WTC11 (cell line): Measurements from ENCODE around the gene PCSK9.

Experiments used
- CREB1 ChIP-seq: sonication (generic); formaldehyde crosslinking; IDR thresholded peaks from 2 replicates; pipeline ENCODE4 v1.8.0; 2023; ENCODE audit warnings: mild to moderate bottlenecking, missing genetic modification reagents
- ELF4 ChIP-seq: sonication (generic); formaldehyde crosslinking; IDR thresholded peaks from 2 replicates; pipeline ENCODE4 v1.8.1; 2022; ENCODE audit warnings: low read depth, mild to moderate bottlenecking, moderate library complexity, missing genetic modification reagents
- ESRRA ChIP-seq: sonication (generic); formaldehyde crosslinking; IDR thresholded peaks from 2 replicates; pipeline ENCODE4 v1.8.1; 2022; ENCODE audit warnings: mild to moderate bottlenecking, missing genetic modification reagents, borderline replicate concordance
- JUN ChIP-seq: sonication (generic); formaldehyde crosslinking; IDR thresholded peaks from 2 replicates; pipeline ENCODE4 v1.8.0; 2023; ENCODE audit warnings: mild to moderate bottlenecking, missing genetic modification reagents
- TEAD4 ChIP-seq: sonication (generic); formaldehyde crosslinking; IDR thresholded peaks from 2 replicates; pipeline ENCODE4 v1.8.0; 2022; ENCODE audit warnings: mild to moderate bottlenecking, missing genetic modification reagents
- TF ChIP-seq, protein P1 (sequence below): fragments of 200-600 bp; IDR thresholded peaks from 2 replicates; pipeline ENCODE4 v1.8.0; 2022; ENCODE audit warnings: antibody characterized with exemption
- TF ChIP-seq, protein P2 (sequence below): sonication (generic); formaldehyde crosslinking; IDR thresholded peaks from 2 replicates; pipeline ENCODE4 v1.8.1; 2023; ENCODE audit warnings: mild to moderate bottlenecking, missing genetic modification reagents
- TF ChIP-seq, protein P3 (sequence below): sonication (generic); formaldehyde crosslinking; IDR thresholded peaks from 2 replicates; pipeline ENCODE4 v1.8.0; 2023; ENCODE audit warnings: mild to moderate bottlenecking, missing genetic modification reagents

DNA sequence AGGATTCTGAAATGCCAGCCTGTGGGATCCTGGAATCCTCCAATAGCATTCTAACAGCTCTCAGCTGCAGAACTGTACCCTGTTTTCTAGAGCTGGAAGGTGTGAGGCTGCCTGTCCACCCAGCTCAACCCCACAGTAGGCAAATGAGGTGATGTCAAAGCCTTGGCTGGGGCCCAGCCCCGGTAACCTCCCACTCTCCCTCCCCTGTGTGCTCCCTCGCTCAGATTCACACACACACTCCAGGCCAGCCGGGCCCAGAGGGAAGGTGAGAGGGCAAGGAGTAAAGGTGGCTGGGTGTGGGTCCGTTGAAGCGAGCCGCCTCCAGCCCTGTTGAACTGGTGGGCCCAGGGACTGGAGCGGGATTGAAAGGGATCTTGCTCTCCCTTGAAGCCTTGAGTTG is 40.7 kb upstream of the PCSK9 start, which contains the start of gene BSND:
- TF ChIP-seq ESRRA (no peak), TEAD4 (CRISPR knock-in tag) (no peak), JUN (CRISPR knock-in tag) (no peak), CREB1 (CRISPR knock-in tag) (no peak), ELF4 (CRISPR knock-in tag) (no peak)
- TF ChIP-seq, protein P1, sequence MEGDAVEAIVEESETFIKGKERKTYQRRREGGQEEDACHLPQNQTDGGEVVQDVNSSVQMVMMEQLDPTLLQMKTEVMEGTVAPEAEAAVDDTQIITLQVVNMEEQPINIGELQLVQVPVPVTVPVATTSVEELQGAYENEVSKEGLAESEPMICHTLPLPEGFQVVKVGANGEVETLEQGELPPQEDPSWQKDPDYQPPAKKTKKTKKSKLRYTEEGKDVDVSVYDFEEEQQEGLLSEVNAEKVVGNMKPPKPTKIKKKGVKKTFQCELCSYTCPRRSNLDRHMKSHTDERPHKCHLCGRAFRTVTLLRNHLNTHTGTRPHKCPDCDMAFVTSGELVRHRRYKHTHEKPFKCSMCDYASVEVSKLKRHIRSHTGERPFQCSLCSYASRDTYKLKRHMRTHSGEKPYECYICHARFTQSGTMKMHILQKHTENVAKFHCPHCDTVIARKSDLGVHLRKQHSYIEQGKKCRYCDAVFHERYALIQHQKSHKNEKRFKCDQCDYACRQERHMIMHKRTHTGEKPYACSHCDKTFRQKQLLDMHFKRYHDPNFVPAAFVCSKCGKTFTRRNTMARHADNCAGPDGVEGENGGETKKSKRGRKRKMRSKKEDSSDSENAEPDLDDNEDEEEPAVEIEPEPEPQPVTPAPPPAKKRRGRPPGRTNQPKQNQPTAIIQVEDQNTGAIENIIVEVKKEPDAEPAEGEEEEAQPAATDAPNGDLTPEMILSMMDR: no peak
- TF ChIP-seq, protein P2, sequence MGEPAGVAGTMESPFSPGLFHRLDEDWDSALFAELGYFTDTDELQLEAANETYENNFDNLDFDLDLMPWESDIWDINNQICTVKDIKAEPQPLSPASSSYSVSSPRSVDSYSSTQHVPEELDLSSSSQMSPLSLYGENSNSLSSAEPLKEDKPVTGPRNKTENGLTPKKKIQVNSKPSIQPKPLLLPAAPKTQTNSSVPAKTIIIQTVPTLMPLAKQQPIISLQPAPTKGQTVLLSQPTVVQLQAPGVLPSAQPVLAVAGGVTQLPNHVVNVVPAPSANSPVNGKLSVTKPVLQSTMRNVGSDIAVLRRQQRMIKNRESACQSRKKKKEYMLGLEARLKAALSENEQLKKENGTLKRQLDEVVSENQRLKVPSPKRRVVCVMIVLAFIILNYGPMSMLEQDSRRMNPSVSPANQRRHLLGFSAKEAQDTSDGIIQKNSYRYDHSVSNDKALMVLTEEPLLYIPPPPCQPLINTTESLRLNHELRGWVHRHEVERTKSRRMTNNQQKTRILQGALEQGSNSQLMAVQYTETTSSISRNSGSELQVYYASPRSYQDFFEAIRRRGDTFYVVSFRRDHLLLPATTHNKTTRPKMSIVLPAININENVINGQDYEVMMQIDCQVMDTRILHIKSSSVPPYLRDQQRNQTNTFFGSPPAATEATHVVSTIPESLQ (CRISPR knock-in tag): no peak
- TF ChIP-seq, protein P3, sequence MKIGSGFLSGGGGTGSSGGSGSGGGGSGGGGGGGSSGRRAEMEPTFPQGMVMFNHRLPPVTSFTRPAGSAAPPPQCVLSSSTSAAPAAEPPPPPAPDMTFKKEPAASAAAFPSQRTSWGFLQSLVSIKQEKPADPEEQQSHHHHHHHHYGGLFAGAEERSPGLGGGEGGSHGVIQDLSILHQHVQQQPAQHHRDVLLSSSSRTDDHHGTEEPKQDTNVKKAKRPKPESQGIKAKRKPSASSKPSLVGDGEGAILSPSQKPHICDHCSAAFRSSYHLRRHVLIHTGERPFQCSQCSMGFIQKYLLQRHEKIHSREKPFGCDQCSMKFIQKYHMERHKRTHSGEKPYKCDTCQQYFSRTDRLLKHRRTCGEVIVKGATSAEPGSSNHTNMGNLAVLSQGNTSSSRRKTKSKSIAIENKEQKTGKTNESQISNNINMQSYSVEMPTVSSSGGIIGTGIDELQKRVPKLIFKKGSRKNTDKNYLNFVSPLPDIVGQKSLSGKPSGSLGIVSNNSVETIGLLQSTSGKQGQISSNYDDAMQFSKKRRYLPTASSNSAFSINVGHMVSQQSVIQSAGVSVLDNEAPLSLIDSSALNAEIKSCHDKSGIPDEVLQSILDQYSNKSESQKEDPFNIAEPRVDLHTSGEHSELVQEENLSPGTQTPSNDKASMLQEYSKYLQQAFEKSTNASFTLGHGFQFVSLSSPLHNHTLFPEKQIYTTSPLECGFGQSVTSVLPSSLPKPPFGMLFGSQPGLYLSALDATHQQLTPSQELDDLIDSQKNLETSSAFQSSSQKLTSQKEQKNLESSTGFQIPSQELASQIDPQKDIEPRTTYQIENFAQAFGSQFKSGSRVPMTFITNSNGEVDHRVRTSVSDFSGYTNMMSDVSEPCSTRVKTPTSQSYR: no peak
